ENCODE results near the gene THEMIS.

THEMIS gene

DNA sequence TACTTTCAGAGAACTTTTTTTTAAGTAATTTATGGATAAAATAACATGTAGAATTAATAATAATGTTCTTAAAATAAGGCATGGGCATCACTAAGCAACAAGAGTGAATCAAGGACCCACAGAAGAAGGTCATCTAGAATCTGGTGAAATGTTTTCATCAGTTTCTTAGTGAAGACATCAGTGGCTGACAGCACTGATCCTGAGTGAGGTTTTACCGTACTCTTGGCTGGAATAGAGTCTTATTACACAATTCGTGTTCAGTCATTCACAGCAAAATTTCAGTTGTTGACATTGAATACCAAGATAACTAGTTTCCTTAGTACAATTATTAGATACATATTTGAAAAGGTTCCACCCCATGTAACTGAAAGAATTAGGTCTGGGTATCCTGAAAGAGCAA is 183.5 kb downstream of the THEMIS start:
- H3K27ac ChIP-seq (ENCODE audit: low read depth, low read length): no peak overlapping the region
- no peak overlapping the region for H3K18ac ChIP-seq (ENCODE audit: low read length)
- H3K56ac ChIP-seq (ENCODE audit: low read length): no peak overlapping the region
- no CpG with 5 or more reads among the region's 2 CpGs for WGBS (ENCODE audit: extremely low coverage, insufficient coverage, low lambda C conversion rate)
- H3K36me3 ChIP-seq (ENCODE audit: control insufficient read depth, insufficient read depth, low read length): no peaks in the 10 kb centered on the region
- H2BK5ac ChIP-seq (ENCODE audit: low read length): no peak overlapping the region
- no peak overlapping the region for H4K8ac ChIP-seq (ENCODE audit: low read depth, low read length)
- H3K23ac ChIP-seq (ENCODE audit: low read length): no peak overlapping the region
- H4K5ac ChIP-seq (ENCODE audit: low read length): no peak overlapping the region
- H3K79me1 ChIP-seq (ENCODE audit: low read length): no peaks in the 10 kb centered on the region
- H3K79me2 ChIP-seq (ENCODE audit: control insufficient read depth, insufficient read depth, low read length): no peaks in the 10 kb centered on the region
- no peak overlapping the region for H2AK5ac ChIP-seq (ENCODE audit: low read length)
- H3K4me3 ChIP-seq (ENCODE audit: low read length): no peak overlapping the region
- DNase-seq: no peak
- H3K27me3 ChIP-seq (ENCODE audit: insufficient read depth, low read length, poor library complexity): no peaks in the 10 kb centered on the region
- no peak overlapping the region for H2BK120ac ChIP-seq (ENCODE audit: low read depth, low read length)
- no peak overlapping the region for H3K4ac ChIP-seq (ENCODE audit: low read depth, low read length)
- no peak overlapping the region for H3K4me2 ChIP-seq (ENCODE audit: low read length)
- H3K9ac ChIP-seq (ENCODE audit: low read length): no peak overlapping the region
- H2BK15ac ChIP-seq (replicated peaks; ENCODE audit: low read depth): no peak overlapping the region
- no peaks in the 10 kb centered on the region for H3K4me1 ChIP-seq (ENCODE audit: control insufficient read depth, low read depth, low read length)

DNA sequence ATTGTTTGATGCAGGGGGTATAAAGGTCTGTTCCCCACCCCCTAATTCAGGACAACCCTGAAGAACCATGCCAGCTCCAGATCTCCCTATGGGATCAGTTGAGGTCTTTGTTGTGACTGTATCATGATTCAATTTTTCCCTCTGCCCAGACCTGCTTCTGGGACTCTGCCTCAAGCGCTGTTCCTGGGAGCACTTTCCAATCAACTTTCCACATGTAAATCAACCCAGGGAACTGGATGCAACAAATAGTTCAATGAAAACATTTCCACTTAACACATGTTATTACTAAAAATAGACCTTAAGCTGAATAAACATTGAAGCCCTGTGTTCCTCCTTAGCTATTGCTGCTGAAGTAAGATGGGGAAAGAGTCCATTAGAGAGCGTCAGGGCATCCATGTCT is 184.4 kb downstream of the THEMIS start:
- Histone ChIP-seq H3K27ac (ENCODE audit: low read depth, low read length) (no peak overlapping the region), H3K56ac (ENCODE audit: low read length) (no peak overlapping the region), H3K23ac (ENCODE audit: low read length) (no peak overlapping the region), H3K79me1 (ENCODE audit: low read length) (no peaks in the 10 kb centered on the region), H3K27me3 (ENCODE audit: insufficient read depth, low read length, poor library complexity) (no peaks in the 10 kb centered on the region), H3K9ac (ENCODE audit: low read length) (no peak overlapping the region), H2BK15ac (replicated peaks; ENCODE audit: low read depth) (no peak overlapping the region), H4K5ac (ENCODE audit: low read length) (no peak overlapping the region), H3K4me3 (ENCODE audit: low read length) (no peak overlapping the region), H3K18ac (ENCODE audit: low read length) (no peak overlapping the region), H2AK5ac (ENCODE audit: low read length) (no peak overlapping the region), H3K4me2 (ENCODE audit: low read length) (no peak overlapping the region), H2BK120ac (ENCODE audit: low read depth, low read length) (no peak overlapping the region), H3K79me2 (ENCODE audit: control insufficient read depth, insufficient read depth, low read length) (no peaks in the 10 kb centered on the region), H3K4ac (ENCODE audit: low read depth, low read length) (no peak overlapping the region), H3K36me3 (ENCODE audit: control insufficient read depth, insufficient read depth, low read length) (no peaks in the 10 kb centered on the region), H2BK5ac (ENCODE audit: low read length) (no peak overlapping the region), H3K4me1 (ENCODE audit: control insufficient read depth, low read depth, low read length) (no peaks in the 10 kb centered on the region), H4K8ac (ENCODE audit: low read depth, low read length) (no peak overlapping the region)
- DNase-seq: no peak
- WGBS (ENCODE audit: extremely low coverage, insufficient coverage, low lambda C conversion rate): no CpG with 5 or more reads among the region's 2 CpGs

DNA sequence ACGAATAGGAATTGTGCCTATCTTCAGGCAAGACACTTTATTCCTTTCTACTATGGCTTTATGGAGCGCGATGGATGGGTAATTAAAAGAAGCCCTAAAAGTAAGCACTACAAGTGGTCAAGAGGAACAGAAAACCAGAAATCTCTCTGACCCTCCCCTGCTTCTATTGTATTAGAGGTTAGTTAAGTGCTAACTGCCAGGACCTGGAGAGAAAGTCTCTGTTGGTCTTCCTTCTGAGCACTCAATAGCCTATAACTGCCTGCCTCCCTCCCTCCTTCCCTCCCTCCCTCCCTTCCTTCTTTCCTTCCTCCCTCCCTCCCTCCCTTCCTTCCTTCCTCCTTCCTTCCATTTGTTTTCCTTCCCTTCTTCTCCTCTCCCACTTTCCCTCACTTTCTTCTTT is 190.2 kb downstream of the THEMIS start:
- H3K4ac ChIP-seq (ENCODE audit: low read depth, low read length): no peak overlapping the region
- H3K18ac ChIP-seq (ENCODE audit: low read length): no peak overlapping the region
- DNase-seq: no peak
- H3K27ac ChIP-seq (ENCODE audit: low read depth, low read length): no peak overlapping the region
- H2AK5ac ChIP-seq (ENCODE audit: low read length): no peak overlapping the region
- H3K56ac ChIP-seq (ENCODE audit: low read length): no peak overlapping the region
- H4K8ac ChIP-seq (ENCODE audit: low read depth, low read length): no peak overlapping the region
- WGBS (ENCODE audit: extremely low coverage, insufficient coverage, low lambda C conversion rate): no CpG with 5 or more reads among the region's 3 CpGs
- no peak overlapping the region for H4K5ac ChIP-seq (ENCODE audit: low read length)
- H3K9ac ChIP-seq (ENCODE audit: low read length): no peak overlapping the region
- H2BK15ac ChIP-seq (replicated peaks; ENCODE audit: low read depth): no peak overlapping the region
- H3K79me1 ChIP-seq (ENCODE audit: low read length): no peaks in the 10 kb centered on the region
- no peaks in the 10 kb centered on the region for H3K36me3 ChIP-seq (ENCODE audit: control insufficient read depth, insufficient read depth, low read length)
- H3K27me3 ChIP-seq (ENCODE audit: insufficient read depth, low read length, poor library complexity): no peaks in the 10 kb centered on the region
- H3K4me1 ChIP-seq (ENCODE audit: control insufficient read depth, low read depth, low read length): no peaks in the 10 kb centered on the region
- no peak overlapping the region for H3K4me3 ChIP-seq (ENCODE audit: low read length)
- no peak overlapping the region for H3K23ac ChIP-seq (ENCODE audit: low read length)
- no peaks in the 10 kb centered on the region for H3K79me2 ChIP-seq (ENCODE audit: control insufficient read depth, insufficient read depth, low read length)
- H2BK5ac ChIP-seq (ENCODE audit: low read length): no peak overlapping the region
- no peak overlapping the region for H2BK120ac ChIP-seq (ENCODE audit: low read depth, low read length)
- H3K4me2 ChIP-seq (ENCODE audit: low read length): no peak overlapping the region

DNA sequence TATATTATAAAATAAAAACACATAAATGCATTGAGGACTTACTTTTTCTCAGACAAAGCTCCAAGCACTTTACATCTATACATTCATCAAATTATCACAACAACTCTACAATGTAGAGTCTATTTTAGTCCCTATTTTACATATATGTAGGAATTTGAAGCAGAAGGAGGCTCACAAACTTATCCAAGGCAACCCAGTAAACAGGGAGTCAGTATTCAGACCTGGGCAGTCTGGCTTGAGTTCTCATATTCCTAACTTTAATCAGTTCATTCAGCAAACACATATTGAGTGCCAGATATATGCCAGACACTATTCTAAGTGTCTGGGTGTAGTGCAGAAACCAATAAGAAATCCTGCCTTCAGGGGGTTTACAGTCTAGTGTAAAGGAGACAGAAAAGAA is 194.6 kb downstream of the THEMIS start:
- H3K36me3 ChIP-seq (ENCODE audit: control insufficient read depth, insufficient read depth, low read length): no peaks in the 10 kb centered on the region
- H4K5ac ChIP-seq (ENCODE audit: low read length): no peak overlapping the region
- no peak overlapping the region for H2BK15ac ChIP-seq (replicated peaks; ENCODE audit: low read depth)
- H3K4me1 ChIP-seq (ENCODE audit: control insufficient read depth, low read depth, low read length): no peaks in the 10 kb centered on the region
- H3K79me2 ChIP-seq (ENCODE audit: control insufficient read depth, insufficient read depth, low read length): no peaks in the 10 kb centered on the region
- H2BK120ac ChIP-seq (ENCODE audit: low read depth, low read length): no peak overlapping the region
- no peak overlapping the region for H3K23ac ChIP-seq (ENCODE audit: low read length)
- no peak overlapping the region for H2BK5ac ChIP-seq (ENCODE audit: low read length)
- no peak overlapping the region for H3K56ac ChIP-seq (ENCODE audit: low read length)
- H3K4ac ChIP-seq (ENCODE audit: low read depth, low read length): no peak overlapping the region
- no peak for DNase-seq
- H2AK5ac ChIP-seq (ENCODE audit: low read length): no peak overlapping the region
- no peak overlapping the region for H4K8ac ChIP-seq (ENCODE audit: low read depth, low read length)
- H3K18ac ChIP-seq (ENCODE audit: low read length): no peak overlapping the region
- H3K4me2 ChIP-seq (ENCODE audit: low read length): no peak overlapping the region
- no peak overlapping the region for H3K4me3 ChIP-seq (ENCODE audit: low read length)
- no peaks in the 10 kb centered on the region for H3K27me3 ChIP-seq (ENCODE audit: insufficient read depth, low read length, poor library complexity)
- no peaks in the 10 kb centered on the region for H3K79me1 ChIP-seq (ENCODE audit: low read length)
- H3K27ac ChIP-seq (ENCODE audit: low read depth, low read length): no peak overlapping the region
- H3K9ac ChIP-seq (ENCODE audit: low read length): no peak overlapping the region

GRCh38 chr6:127695108-127695507 is 205.8 kb downstream of the THEMIS start:
- Histone ChIP-seq H3K79me1 (ENCODE audit: low read length) (no peaks in the 10 kb centered on the region), H2BK120ac (ENCODE audit: low read depth, low read length) (no peak overlapping the region), H3K4ac (ENCODE audit: low read depth, low read length) (no peak overlapping the region), H2AK5ac (ENCODE audit: low read length) (no peak overlapping the region), H3K4me3 (ENCODE audit: low read length) (no peak overlapping the region), H3K56ac (ENCODE audit: low read length) (no peak overlapping the region), H3K27ac (ENCODE audit: low read depth, low read length) (no peak overlapping the region), H3K4me2 (ENCODE audit: low read length) (no peak overlapping the region), H3K18ac (ENCODE audit: low read length) (no peak overlapping the region), H2BK15ac (replicated peaks; ENCODE audit: low read depth) (no peak overlapping the region), H3K4me1 (ENCODE audit: control insufficient read depth, low read depth, low read length) (no peaks in the 10 kb centered on the region), H4K8ac (ENCODE audit: low read depth, low read length) (no peak overlapping the region), H3K23ac (ENCODE audit: low read length) (no peak overlapping the region), H3K27me3 (ENCODE audit: insufficient read depth, low read length, poor library complexity) (no peaks in the 10 kb centered on the region), H3K9ac (ENCODE audit: low read length) (no peak overlapping the region), H3K79me2 (ENCODE audit: control insufficient read depth, insufficient read depth, low read length) (no peaks in the 10 kb centered on the region), H2BK5ac (ENCODE audit: low read length) (no peak overlapping the region), H4K5ac (ENCODE audit: low read length) (no peak overlapping the region), H3K36me3 (ENCODE audit: control insufficient read depth, insufficient read depth, low read length) (no peaks in the 10 kb centered on the region)
- no peak for DNase-seq

- Histone ChIP-seq H3K9ac (ENCODE audit: low read length) (no peak overlapping the region), H2BK15ac (replicated peaks; ENCODE audit: low read depth) (no peak overlapping the region)
Measured at GRCh38 chr6:127691146-127691545, 209.7 kb downstream of the THEMIS start.

More at GRCh38 chr6:127691146-127691545, 209.7 kb downstream of the THEMIS start:
- no peak overlapping the region for H2AK5ac ChIP-seq (ENCODE audit: low read length)
- H3K56ac ChIP-seq (ENCODE audit: low read length): no peak overlapping the region
- H3K4me2 ChIP-seq (ENCODE audit: low read length): no peak overlapping the region
- no peak overlapping the region for H4K5ac ChIP-seq (ENCODE audit: low read length)
- no peaks in the 10 kb centered on the region for H3K27me3 ChIP-seq (ENCODE audit: insufficient read depth, low read length, poor library complexity)
- H2BK5ac ChIP-seq (ENCODE audit: low read length): no peak overlapping the region
- no peak overlapping the region for H3K27ac ChIP-seq (ENCODE audit: low read depth, low read length)
- H3K4me3 ChIP-seq (ENCODE audit: low read length): no peak overlapping the region
- H3K23ac ChIP-seq (ENCODE audit: low read length): no peak overlapping the region
- DNase-seq: no peak
- H3K4ac ChIP-seq (ENCODE audit: low read depth, low read length): no peak overlapping the region
- H3K79me1 ChIP-seq (ENCODE audit: low read length): no peaks in the 10 kb centered on the region
- no peak overlapping the region for H4K8ac ChIP-seq (ENCODE audit: low read depth, low read length)
- no peaks in the 10 kb centered on the region for H3K36me3 ChIP-seq (ENCODE audit: control insufficient read depth, insufficient read depth, low read length)
- no peak overlapping the region for H2BK120ac ChIP-seq (ENCODE audit: low read depth, low read length)
- H3K4me1 ChIP-seq (ENCODE audit: control insufficient read depth, low read depth, low read length): no peaks in the 10 kb centered on the region
- no peaks in the 10 kb centered on the region for H3K79me2 ChIP-seq (ENCODE audit: control insufficient read depth, insufficient read depth, low read length)
- H3K18ac ChIP-seq (ENCODE audit: low read length): no peak overlapping the region

Data from mesendoderm (in vitro differentiated cells).